DND-41 (cell line): ENCODE data around the gene APOBR.

Experiments used
- CTCF ChIP-seq: IDR thresholded peaks from 2 replicates; pipeline ENCODE4 v1.5.1; 2012; ENCODE audit warnings: borderline replicate concordance, low read length, moderate library complexity, mild to moderate bottlenecking; ENCODE audit not compliant: poor library complexity, severe bottlenecking; ENCODE audit errors: extremely low read depth
- EZH2 ChIP-seq: IDR thresholded peaks from 3 replicates; pipeline ENCODE4 v1.6.1; 2012; ENCODE audit warnings: borderline replicate concordance, low read depth, mild to moderate bottlenecking, moderate library complexity, low read length, inconsistent platforms; ENCODE audit not compliant: severe bottlenecking

- TF ChIP-seq CTCF (no peak), EZH2 (no peak)
Measured at GRCh38 chr16:28531777-28532744, 37.6 kb downstream of the APOBR start.
